IMR-90 (cell line): ENCODE results near the gene SGPL1. TPM values are rescaled to one million over a fixed set of nuclear protein-coding genes. Genes with fewer than 3 reads are reported as not detected.

ENCODE experiments used
- ATAC-seq: fragments of 200-7000 bp; cut with Tn5 transposase; 2 replicates; pipeline ENCODE4 v1.9.1; 2020; ENCODE audit warnings: low read depth, mild to moderate bottlenecking, moderate library complexity
- BruUV-seq: library from RNA; stranded (reverse); fragments of 400-500 nt; replicated peaks from 2 replicates; lab custom pipeline; 2021; lab: Mats Ljungman, UMichigan
- CTCF ChIA-PET: fragments of 300-600 bp; formaldehyde crosslinking; extraction: SDS; loops from one replicate; lab custom pipeline; 2021; ENCODE audit warnings: antibody characterized with exemption; lab: Yijun Ruan, JAX
- POLR2A ChIA-PET: fragments of 300-600 bp; sonication (Branson Sonifier 250); formaldehyde crosslinking; loops from one replicate; lab custom pipeline; 2022; ENCODE audit warnings: antibody characterized with exemption; ENCODE audit not compliant: unreplicated experiment; lab: Charles Lee
- DNase-seq: peaks from one replicate; pipeline ENCODE4 v3.0.0; 2013
- H2AFZ ChIP-seq: replicated peaks from 2 replicates; pipeline ENCODE3; 2013; ENCODE audit warnings: low read length, mild to moderate bottlenecking; ENCODE audit not compliant: poor library complexity
- H2AK5ac ChIP-seq: 2 replicates; pipeline ENCODE4 v1.6.1; 2013; ENCODE audit warnings: low read depth, low read length, inconsistent platforms
- H2AK9ac ChIP-seq: replicated peaks from 2 replicates; pipeline ENCODE3; 2013; ENCODE audit warnings: mild to moderate bottlenecking, low read depth, low read length, moderate library complexity; ENCODE audit not compliant: poor library complexity
- H2BK120ac ChIP-seq: 2 replicates; pipeline ENCODE4 v1.6.1; 2013; ENCODE audit warnings: low read depth, low read length, inconsistent platforms
- H2BK15ac ChIP-seq: 3 replicates; pipeline ENCODE4 v1.6.1; 2013; ENCODE audit warnings: low read depth, low read length, inconsistent platforms
- H2BK20ac ChIP-seq: 2 replicates; pipeline ENCODE4 v1.6.1; 2013; ENCODE audit warnings: low read depth, mild to moderate bottlenecking, inconsistent platforms, low read length, moderate library complexity
- H2BK5ac ChIP-seq: 2 replicates; pipeline ENCODE4 v1.6.1; 2013; ENCODE audit warnings: mild to moderate bottlenecking, low read depth, low read length, inconsistent platforms; ENCODE audit not compliant: poor library complexity, severe bottlenecking
- H3K14ac ChIP-seq: replicated peaks from 2 replicates; pipeline ENCODE4 v1.6.1; 2013; ENCODE audit warnings: low read depth, low read length, inconsistent platforms
- H3K18ac ChIP-seq: 2 replicates; pipeline ENCODE4 v1.6.1; 2013; ENCODE audit warnings: low read depth, low read length, control low read depth
- H3K23ac ChIP-seq: 2 replicates; pipeline ENCODE4 v1.6.1; 2013; ENCODE audit warnings: low read depth, low read length, inconsistent platforms
- H3K27ac ChIP-seq: 2 replicates; pipeline ENCODE4 v1.5.1; 2013; ENCODE audit warnings: mild to moderate bottlenecking, control low read depth, low read length; ENCODE audit not compliant: insufficient read depth
- H3K27me3 ChIP-seq: 2 replicates; pipeline ENCODE4 v1.6.1; 2013; ENCODE audit warnings: low read length; ENCODE audit not compliant: control insufficient read depth, insufficient read depth
- H3K36me3 ChIP-seq: 2 replicates; pipeline ENCODE4 v1.6.1; 2013; ENCODE audit warnings: low read length, mixed read lengths; ENCODE audit not compliant: control insufficient read depth, insufficient read depth
- H3K4ac ChIP-seq: 2 replicates; pipeline ENCODE4 v1.6.1; 2013; ENCODE audit warnings: low read depth, low read length, inconsistent platforms
- H3K4me1 ChIP-seq: 2 replicates; pipeline ENCODE4 v1.6.1; 2013; ENCODE audit warnings: low read length, mixed read lengths; ENCODE audit not compliant: control insufficient read depth, insufficient read depth
- H3K4me2 ChIP-seq: 2 replicates; pipeline ENCODE4 v1.6.1; 2013; ENCODE audit warnings: low read depth, mild to moderate bottlenecking, control low read depth, low read length, moderate library complexity
- H3K4me3 ChIP-seq: 2 replicates; pipeline ENCODE4 v1.5.1; 2013; ENCODE audit warnings: low read depth, mild to moderate bottlenecking, control low read depth, low read length, moderate library complexity; ENCODE audit not compliant: insufficient read depth
- H3K56ac ChIP-seq: 2 replicates; pipeline ENCODE4 v1.6.1; 2013; ENCODE audit warnings: low read length, inconsistent platforms; ENCODE audit not compliant: insufficient read depth; ENCODE audit errors: extremely low read depth
- H3K79me1 ChIP-seq, 2 experiments: 2 replicates each; pipeline ENCODE4 v1.6.1; 2013; ENCODE audit warnings: low read length in 2 of 2, inconsistent platforms in 1 of 2, low read depth in 1 of 2
- H3K9ac ChIP-seq: 2 replicates; pipeline ENCODE4 v1.6.1; 2013; ENCODE audit warnings: low read depth, low read length, control low read depth
- H3K9me1 ChIP-seq: 2 replicates; pipeline ENCODE4 v1.6.1; 2013; ENCODE audit warnings: low read length, inconsistent platforms; ENCODE audit not compliant: insufficient read depth
- H3K9me3 ChIP-seq: 2 replicates; pipeline ENCODE4 v1.6.1; 2013; ENCODE audit warnings: low read length; ENCODE audit not compliant: control insufficient read depth, insufficient read depth
- H4K20me1 ChIP-seq: 2 replicates; pipeline ENCODE4 v1.6.1; 2013; ENCODE audit warnings: low read length, inconsistent platforms; ENCODE audit not compliant: insufficient read depth
- H4K5ac ChIP-seq: 2 replicates; pipeline ENCODE4 v1.6.1; 2013; ENCODE audit warnings: mild to moderate bottlenecking, low read depth, low read length, control low read depth
- H4K8ac ChIP-seq, 2 experiments: 2 replicates each; pipeline ENCODE4 v1.6.1; 2013; ENCODE audit warnings: low read depth in 2 of 2, low read length in 2 of 2, control low read depth in 1 of 2, inconsistent platforms in 1 of 2
- H4K91ac ChIP-seq: 2 replicates; pipeline ENCODE4 v1.6.1; 2013; ENCODE audit warnings: low read depth, low read length, inconsistent platforms; ENCODE audit not compliant: insufficient read depth
- BHLHE40 ChIP-seq: fragments of 150-350 bp; IDR thresholded peaks from 2 replicates; pipeline ENCODE4 v1.6.1; 2016; ENCODE audit warnings: mild to moderate bottlenecking, low read depth, low read length
- CEBPB ChIP-seq: IDR thresholded peaks from 2 replicates; pipeline ENCODE4 v1.6.1; 2012; ENCODE audit warnings: low read depth, low read length, improper control_type of control experiment
- CHD1 ChIP-seq: IDR thresholded peaks from 2 replicates; pipeline ENCODE4 v1.6.1; 2012; ENCODE audit warnings: low read depth, low read length, improper control_type of control experiment
- CTCF ChIP-seq: conservative IDR thresholded peaks from 2 replicates; pipeline ENCODE4 v1.5.1; 2012; ENCODE audit warnings: mild to moderate bottlenecking, low read depth, low read length, improper control_type of control experiment
- FOS ChIP-seq: fragments of 150-350 bp; IDR thresholded peaks from 2 replicates; pipeline ENCODE4 v1.6.1; 2016; ENCODE audit warnings: low read depth, low read length
- MAFK ChIP-seq: IDR thresholded peaks from 2 replicates; pipeline ENCODE4 v1.6.1; 2012; ENCODE audit warnings: low read depth, low read length, improper control_type of control experiment
- MAZ ChIP-seq: IDR thresholded peaks from 2 replicates; pipeline ENCODE4 v1.6.1; 2012; ENCODE audit warnings: low read depth, mild to moderate bottlenecking, low read length, improper control_type of control experiment, moderate library complexity, borderline replicate concordance
- MXI1 ChIP-seq: IDR thresholded peaks from 2 replicates; pipeline ENCODE4 v1.6.1; 2012; ENCODE audit warnings: low read depth, mild to moderate bottlenecking, low read length, moderate library complexity, borderline replicate concordance
- NFE2L2 ChIP-seq: fragments of 150-350 bp; IDR thresholded peaks from 2 replicates; pipeline ENCODE4 v1.6.1; 2016; ENCODE audit warnings: low read depth, mild to moderate bottlenecking, low read length
- POLR2A ChIP-seq: IDR thresholded peaks from 2 replicates; pipeline ENCODE4 v1.6.1; 2012; ENCODE audit warnings: mild to moderate bottlenecking, low read depth, low read length
- RAD21 ChIP-seq: IDR thresholded peaks from 2 replicates; pipeline ENCODE4 v1.6.1; 2012; ENCODE audit warnings: low read length, improper control_type of control experiment
- RCOR1 ChIP-seq: IDR thresholded peaks from 2 replicates; pipeline ENCODE4 v1.6.1; 2012; ENCODE audit warnings: mild to moderate bottlenecking, low read length, improper control_type of control experiment; ENCODE audit not compliant: insufficient replicate concordance
- RFX5 ChIP-seq: IDR thresholded peaks from 2 replicates; pipeline ENCODE4 v1.8.0; 2012; ENCODE audit warnings: low read depth, mild to moderate bottlenecking, low read length, moderate library complexity
- USF2 ChIP-seq: fragments of 150-350 bp; IDR thresholded peaks from 2 replicates; pipeline ENCODE4 v1.6.1; 2017; ENCODE audit warnings: mild to moderate bottlenecking, antibody characterized with exemption, low read length, low read depth
- WGBS, 2 experiments: methylation state at CpG; one replicate each; pipeline versions ENCODE4 v1.1.5 to v1.1.7; 2013; ENCODE audit warnings: missing lambda C conversion rate in 2 of 2; ENCODE audit not compliant: insufficient read length in 1 of 2; ENCODE audit errors: extremely low coverage in 2 of 2; 5-methylcytosine and 5-hydroxymethylcytosine counted together
- dilution Hi-C: fragments of 300-500 bp; cut with HindIII; formaldehyde crosslinking; loops from one replicate; pipeline ENCODE4 v1.14.3; 2018; ENCODE audit warnings: low sequenced_read_pairs; ENCODE audit not compliant: unreplicated experiment
- in situ Hi-C: fragments of 300-500 bp; cut with MboI; formaldehyde crosslinking; loops from 3 replicates; pipeline ENCODE4 v1.14.3; 2019; ENCODE audit warnings: low sequenced_read_pairs, inconsistent platforms, mixed read lengths
- intact Hi-C: fragments of 100-400 bp; cut with micrococcal nuclease; formaldehyde crosslinking; loops from 2 replicates; pipeline ENCODE4 v1.10.0; 2022
- polyA plus RNA-seq, 3 experiments: library from polyadenylated mRNA; depleted of rRNA; stranded (reverse); fragments of >200 nt; gene quantifications; 2 replicates each; pipeline ENCODE4 v1.2.3, GENCODE V29; 2012; ENCODE audit warnings: low replicate concordance in 1 of 3
- total RNA-seq: library from RNA; depleted of rRNA; stranded (reverse); fragments of >200 nt; gene quantifications from 2 replicates; pipeline ENCODE4 v1.2.3, GENCODE V29; 2012
- TF ChIP-seq, protein P1 (sequence below): fragments of 150-350 bp; IDR thresholded peaks from 2 replicates; pipeline ENCODE4 v1.6.1; 2016; ENCODE audit warnings: low read depth, mild to moderate bottlenecking, low read length, moderate library complexity, borderline replicate concordance

Gene SGPL1
- total and polyA plus RNA-seq, 2 of the 4 experiments (the other 2 are of a cell fraction), result 12.2 to 26.7 TPM

DNA sequence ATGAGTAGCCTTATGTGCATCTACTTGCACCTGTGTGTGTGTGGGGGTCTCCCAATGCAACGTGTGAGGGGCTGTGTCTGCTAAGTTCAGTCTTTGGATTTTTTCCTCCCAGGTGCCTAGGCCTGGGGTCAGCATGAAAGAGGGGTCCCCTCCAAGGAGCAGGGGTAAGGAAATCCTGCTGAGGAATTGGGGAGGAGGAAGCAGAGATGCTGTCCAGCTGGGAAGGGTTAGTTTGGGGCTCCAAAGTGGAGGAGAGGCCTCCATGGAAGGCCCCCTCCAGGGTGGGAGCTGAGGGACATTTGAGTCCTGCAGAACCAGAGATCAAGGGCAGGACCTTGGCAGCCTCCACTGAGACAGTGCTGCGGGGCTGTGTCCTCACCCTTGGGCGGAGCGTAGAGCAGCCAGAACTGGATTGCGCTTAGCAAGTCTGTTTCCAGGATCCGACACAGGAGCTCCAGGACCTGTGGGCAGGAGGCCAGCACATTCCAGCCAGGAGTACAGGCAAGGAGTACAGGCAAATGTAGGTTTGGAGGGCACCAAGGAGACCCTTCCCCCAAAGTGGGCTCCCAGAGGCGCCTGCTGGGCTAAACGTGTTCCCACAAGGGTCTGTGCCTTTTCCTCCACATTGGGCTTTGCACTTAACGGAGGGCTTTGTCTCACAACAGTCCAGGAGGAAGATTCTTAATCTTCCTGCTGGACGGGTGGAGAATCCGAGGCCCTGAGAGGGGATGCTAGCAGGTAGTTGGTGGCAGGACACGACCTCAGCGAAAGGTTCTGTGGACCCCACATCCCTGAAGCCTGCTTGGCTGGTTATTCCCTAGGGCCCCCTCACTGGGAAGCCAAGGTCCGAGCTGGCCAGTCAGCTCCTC, 40.7 kb upstream of the SGPL1 start:
- Histone ChIP-seq H4K5ac (no peak overlapping the region), H3K27ac (no peak overlapping the region), H2BK120ac (no peak overlapping the region), H2AFZ (no peak overlapping the region), H3K36me3 (no peaks in the 10 kb centered on the region), H3K14ac (no peak overlapping the region), H3K4ac (no peak overlapping the region), H3K23ac (no peak overlapping the region), H3K27me3 (peaks cover 37% of the 10 kb centered on the region), H3K4me2 (no peak overlapping the region), H3K4me1 (no peaks in the 10 kb centered on the region), H3K9me3 (no peaks in the 10 kb centered on the region), H3K56ac (no peak overlapping the region), H3K4me3 (no peak overlapping the region), H3K9ac (no peak overlapping the region), H3K9me1 (no peaks in the 10 kb centered on the region), H4K8ac (no peak overlapping the region), H3K79me1 (no peaks in the 10 kb centered on the region), H4K20me1 (no peaks in the 10 kb centered on the region), H2BK20ac (no peak overlapping the region), H3K18ac (no peak overlapping the region), H2AK5ac (no peak overlapping the region), H2AK9ac (peak overlapping the region; percentile 31), H2BK5ac (no peak overlapping the region), H4K91ac (no peak overlapping the region), H2BK15ac (no peak overlapping the region)
- BruUV-seq, result no TSS peak
- in situ Hi-C loops (no loop called here), dilution Hi-C loops (no loop called here), intact Hi-C loops (no loop called here)
- POLR2A ChIA-PET, result no interaction called here
- DNase-seq, result no peak
- WGBS, 2 experiments, result 64% methylated on average over 3 of the region's 14 CpGs; no CpG with 5 or more reads in 1 of the 2 experiments
- CTCF ChIA-PET, result no interaction called here
- no peak for ATAC-seq
- TF ChIP-seq POLR2A (no peak), CEBPB (no peak), MAZ (no peak), CTCF (no peak), RCOR1 (no peak), MAFK (no peak), NFE2L2 (no peak), BHLHE40 (no peak), FOS (no peak), CHD1 (no peak), RAD21 (no peak), MXI1 (no peak), USF2 (no peak), RFX5 (no peak)
- TF ChIP-seq, protein P1, sequence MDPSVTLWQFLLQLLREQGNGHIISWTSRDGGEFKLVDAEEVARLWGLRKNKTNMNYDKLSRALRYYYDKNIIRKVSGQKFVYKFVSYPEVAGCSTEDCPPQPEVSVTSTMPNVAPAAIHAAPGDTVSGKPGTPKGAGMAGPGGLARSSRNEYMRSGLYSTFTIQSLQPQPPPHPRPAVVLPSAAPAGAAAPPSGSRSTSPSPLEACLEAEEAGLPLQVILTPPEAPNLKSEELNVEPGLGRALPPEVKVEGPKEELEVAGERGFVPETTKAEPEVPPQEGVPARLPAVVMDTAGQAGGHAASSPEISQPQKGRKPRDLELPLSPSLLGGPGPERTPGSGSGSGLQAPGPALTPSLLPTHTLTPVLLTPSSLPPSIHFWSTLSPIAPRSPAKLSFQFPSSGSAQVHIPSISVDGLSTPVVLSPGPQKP, result no peak
